Measurements from ENCODE around the gene INTS7.
A peak's percentile ranks its signal among the peaks of the same experiment; 100 is the strongest.
"Not testable (repeated sequence)": the region's sequence is repeated elsewhere in the genome, so short reads cannot be mapped to it uniquely, and the experiment has no call there.

Gene INTS7

DNA sequence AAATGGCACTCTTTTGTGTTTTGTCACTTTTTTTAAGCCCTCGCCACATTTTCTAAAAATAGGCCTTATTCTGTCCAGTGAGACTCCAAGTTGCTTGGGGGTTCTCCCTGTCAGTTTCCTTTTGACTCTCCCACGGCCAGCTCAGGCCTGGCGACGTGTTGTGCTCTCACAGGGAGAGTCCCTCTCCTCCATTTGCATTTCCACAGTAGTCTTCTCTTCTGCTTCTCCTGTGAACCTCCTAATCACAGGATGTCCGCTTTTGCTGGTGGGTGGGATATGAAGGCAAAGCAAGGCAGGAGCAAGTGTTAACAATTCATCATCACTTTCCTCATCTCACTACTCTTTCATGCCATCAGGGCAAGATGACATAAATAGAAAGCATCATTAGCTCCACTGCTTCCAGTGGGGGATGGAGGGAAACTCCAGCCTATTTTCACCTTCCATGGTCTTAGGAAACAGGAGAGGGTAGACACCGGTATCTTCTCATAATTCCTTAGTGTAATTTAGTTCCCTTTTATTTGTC, 99.8 kb downstream of the INTS7 start:
- no peak for DNase-seq (ENCODE audit: low spot score)

DNA sequence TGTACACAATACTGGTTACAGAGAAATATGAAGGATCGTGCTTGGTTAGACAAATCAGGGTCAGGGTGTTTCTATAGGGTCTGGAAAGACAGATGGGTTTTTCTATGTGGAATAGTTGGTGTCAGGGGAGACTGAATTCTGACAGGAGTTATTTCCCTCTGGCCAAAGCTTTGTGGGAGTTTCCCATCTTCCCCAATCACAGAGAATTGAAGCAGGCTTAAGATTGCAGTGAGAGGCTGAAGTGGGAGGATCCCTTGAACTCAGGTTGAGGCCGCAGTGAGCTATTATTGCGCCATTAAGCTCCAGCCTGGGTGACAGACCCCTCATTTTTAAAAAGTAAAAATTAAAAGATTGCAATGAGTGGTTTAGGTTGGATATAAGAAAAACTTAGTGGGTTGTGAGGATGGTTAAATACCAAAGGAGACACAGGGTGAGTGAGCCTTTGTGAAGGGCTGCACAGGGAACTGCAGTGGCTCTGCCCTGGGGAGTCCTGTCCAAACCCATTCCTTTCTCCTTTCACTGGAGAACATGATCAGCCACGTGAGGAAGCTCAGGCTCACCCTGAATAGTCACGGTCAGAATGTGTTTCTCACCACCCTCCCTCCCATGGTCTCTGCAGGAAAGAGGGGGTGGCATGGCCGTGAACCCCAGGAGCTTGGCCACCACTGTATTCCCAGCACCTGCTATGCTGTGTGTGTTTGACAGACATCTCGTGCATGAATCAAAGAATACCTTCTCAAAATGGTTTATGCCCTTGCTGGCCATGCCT, 101.2 kb downstream of the INTS7 start:
- no peak for DNase-seq (ENCODE audit: low spot score)

DNA sequence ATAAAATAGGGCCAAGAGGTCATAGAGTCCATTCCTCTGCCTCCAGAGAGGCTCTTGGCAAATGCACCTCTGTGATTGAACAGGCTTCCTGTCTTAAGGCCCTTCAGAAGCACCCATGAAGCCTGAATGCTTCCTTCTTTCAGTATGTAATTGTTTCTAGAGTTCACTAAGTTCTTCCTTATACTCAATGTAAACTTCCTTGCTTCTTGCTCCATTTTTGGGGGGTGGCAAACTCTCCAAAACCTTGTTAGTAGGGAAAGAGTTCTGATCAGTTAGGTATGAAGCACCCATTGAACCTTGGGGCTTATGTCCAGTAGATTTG, 102.5 kb downstream of the INTS7 start:
- no peak for DNase-seq (ENCODE audit: low spot score)

DNA sequence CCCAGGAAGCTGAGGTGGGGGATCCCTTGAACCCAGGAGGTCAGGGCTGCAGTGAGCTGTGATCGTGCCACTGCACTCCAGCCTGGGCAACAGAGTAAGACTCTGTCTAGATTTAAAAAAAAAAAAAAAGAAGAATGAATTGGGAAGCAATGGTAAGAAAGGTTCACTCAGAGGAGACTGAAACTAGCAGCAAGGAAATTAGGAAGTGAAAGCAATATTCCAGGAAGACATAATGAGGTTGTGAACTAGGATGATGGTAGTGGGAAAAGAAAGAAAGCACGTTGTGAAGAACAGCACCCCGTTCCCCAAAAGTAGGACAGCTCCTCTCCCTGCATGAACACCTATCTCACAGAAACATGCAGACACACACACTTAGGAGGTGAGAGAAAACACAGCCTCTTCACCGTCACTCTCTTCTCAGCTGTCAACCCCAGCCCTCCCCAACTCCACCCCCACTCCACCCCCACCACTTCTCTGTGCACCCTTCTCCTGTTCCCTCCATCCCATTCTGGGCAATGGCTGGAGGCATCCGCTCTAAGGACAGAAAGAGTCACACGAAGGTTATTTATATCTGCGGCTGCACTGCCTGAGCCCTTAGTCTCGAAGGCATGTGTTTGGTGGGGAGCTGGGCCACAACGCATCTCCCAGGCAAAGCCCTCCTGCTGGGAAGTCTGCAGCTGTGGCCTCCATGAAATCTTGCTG, 103.0 kb downstream of the INTS7 start:
- DNase-seq (ENCODE audit: low spot score): no peak

DNA sequence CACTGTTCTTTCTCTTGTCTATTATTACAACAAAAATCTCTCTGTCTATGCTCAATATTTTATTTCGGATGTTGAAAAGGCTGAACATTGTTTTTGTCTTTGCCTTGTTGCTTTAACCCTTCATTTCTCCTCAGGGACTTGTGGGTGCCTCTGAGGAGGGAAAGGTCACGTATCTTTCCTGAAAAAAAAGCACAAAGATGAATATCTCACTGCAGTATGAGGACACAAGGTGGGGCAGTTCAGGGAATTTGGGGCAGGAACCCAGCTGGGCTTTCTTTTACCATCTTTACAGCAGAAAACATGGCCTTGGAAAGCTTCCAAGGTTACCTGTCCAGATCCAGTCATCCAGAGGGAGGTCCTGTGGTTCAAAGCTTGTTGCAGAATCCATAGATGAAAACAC, 105.7 kb downstream of the INTS7 start:
- no peak for DNase-seq (ENCODE audit: low spot score)

DNA sequence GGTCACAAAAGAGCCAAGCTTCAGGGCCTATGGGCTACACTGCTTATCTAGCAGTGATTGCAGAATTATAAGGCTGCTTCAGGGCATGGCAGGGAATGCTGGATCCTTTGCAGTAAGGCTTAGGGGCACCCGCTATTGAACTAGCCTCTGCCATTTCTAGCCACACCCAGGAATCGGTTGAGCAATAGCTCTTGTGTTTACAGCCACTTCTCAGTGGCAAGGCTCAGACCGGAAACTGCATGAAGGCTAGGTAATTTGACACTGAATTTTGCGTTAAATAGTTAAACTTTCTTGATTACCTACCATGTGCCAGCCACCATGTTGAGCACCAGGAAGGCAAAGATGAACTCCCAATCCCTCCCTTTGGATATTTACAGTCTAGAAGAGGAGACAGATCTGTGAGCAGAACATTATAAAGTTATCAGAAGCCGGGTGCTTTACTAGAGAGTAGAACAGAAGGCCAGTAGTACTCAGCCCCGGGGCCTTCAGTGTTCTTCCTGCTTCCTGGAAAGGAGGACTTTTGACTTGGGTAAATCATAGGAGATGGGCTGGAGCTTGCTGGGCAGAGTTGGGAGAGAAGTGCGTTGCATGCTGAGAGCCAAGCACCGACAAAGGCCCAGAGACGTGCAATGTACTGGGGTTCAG, 106.2 kb downstream of the INTS7 start:
- peak; percentile 11 for DNase-seq (ENCODE audit: low spot score)

DNA sequence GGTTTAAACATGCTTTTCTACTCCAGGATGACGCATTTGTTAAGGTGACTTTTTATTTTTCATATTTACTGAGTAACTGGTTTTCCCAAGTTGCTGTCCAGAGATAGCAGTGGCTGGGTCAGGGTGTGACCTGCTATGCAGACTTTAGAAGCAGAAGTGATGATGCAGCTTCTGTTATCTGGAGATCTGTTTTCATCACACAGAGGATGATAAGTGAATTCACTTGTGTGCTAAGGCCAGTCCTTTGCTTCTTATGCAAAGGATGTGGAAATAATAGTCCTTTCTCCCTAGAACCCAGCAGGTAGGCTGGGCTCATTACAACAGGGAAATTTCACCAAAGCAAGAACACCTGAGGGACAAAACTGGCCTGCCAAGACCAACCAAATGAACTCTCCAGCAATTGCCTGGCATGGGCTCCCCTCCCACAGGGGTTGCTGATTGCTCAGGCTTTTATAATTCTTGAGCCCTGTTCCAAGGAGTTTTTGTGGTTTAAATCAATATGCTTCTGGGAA, 107.0 kb downstream of the INTS7 start:
- peak; percentile 47 for DNase-seq (ENCODE audit: low spot score)

DNA sequence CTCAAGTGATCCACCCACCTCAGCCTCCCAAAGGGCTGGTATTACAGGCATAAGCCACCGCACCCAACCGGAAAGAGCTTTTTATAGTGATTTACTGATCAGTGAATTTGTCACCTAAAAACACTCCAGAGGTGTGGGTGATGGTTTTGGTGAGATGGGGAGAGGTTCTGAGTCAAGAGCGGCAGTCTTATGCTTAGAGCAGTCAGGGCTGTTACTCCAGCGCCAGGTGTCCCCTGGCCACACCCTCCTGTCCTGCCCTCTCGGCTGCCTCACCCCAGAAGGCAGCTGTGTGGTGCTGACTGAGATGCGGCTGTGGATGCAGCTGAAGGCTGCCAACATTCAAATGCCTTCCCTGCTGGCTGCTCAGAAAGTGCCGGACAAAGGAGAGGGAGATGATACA, 110.3 kb downstream of the INTS7 start:
- no peak for DNase-seq (ENCODE audit: low spot score)

DNA sequence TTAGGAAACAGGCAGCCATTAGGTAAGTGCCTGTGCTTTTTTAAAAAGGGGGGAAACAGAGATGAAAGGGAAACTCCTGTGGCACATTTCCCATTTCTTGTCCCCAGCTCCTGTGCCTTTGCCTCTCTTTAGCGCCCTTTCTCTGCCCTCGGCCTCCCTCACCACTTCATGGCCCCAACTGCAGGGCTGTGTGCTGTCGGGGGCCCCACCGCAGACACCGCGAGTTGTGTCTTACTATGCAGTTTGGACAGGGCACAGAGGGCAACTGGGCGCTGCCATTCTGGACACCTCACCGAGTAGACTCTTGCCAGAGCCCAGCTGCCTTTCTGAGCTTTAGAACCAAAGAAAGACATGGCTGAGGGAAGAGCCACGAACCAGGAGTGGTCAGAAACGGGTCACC, 111.1 kb downstream of the INTS7 start:
- DNase-seq (ENCODE audit: low spot score): no peak

DNA sequence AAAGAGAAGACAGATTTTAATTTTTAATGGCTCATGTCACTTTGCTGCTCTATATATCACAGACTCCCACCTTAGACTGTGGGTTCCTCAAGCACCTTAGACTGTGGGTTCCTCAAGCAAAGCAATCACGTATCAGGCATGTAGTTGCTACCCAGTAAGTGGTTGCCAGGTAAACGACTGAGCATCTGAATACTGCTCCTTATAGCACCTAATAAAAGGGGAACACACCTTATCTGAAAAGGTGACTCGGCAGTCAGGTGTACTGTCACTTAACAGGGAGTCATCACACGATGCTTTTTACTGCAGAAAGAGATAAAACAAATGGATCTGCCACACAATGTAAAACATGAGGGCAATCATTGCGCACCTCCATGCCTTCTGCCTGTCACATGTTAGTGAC, 112.3 kb downstream of the INTS7 start:
- no peak for DNase-seq (ENCODE audit: low spot score)

DNA sequence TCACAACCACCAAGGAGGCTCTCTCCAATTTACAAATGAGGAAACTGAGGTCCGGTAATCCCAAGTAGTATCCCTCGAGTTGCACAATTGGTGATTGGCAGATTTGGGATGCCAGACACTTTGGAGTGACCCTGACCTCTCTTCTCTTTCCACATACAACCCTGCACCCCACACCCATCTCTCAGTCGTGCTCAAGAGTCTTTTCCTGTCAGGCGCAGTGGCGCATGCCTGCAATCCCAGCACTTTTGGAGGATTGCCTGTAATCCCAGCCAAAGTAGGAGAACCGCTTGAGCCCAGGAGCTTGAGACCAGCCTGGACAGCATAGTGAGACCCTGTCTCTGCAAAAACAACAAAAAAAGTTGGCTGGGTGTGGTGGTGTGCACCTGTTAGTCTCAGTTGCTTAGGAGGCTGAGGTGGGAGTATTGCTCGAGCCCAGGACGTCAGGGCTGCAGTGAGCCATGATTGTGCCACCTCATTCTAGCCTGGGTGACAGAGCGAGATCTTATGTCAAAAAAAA, 113.7 kb downstream of the INTS7 start:
- no peak for DNase-seq (ENCODE audit: low spot score)

DNA sequence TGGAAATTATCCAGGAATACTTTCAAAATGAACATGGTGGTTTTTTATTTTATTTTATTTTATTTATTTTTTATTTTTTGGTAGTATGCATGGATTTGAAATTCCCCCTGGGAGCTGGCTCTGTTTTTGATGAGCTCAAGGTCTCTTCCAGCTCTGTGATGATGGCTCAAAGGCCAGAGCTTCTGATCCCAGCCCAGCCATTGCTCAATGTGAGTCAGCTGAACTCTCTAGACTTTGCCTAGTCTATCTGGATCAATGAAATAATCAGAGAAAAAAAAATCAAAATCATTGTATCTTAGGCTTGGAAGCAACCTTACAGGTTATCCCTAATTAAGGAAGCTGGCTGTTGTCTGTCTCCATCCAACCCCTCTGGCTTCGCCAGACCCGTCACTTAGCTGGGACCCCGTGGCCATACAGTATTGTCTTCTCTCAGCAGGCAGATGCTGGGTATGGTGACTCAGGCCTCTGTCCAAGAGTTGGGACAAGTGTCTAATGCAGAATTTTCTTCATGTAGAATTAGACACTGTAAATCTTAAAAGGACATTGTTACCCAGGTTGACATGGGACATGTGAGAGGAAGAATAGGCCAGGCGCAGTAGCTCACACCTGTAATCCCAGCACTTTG, 114.6 kb downstream of the INTS7 start:
- DNase-seq (ENCODE audit: low spot score): no peak

DNA sequence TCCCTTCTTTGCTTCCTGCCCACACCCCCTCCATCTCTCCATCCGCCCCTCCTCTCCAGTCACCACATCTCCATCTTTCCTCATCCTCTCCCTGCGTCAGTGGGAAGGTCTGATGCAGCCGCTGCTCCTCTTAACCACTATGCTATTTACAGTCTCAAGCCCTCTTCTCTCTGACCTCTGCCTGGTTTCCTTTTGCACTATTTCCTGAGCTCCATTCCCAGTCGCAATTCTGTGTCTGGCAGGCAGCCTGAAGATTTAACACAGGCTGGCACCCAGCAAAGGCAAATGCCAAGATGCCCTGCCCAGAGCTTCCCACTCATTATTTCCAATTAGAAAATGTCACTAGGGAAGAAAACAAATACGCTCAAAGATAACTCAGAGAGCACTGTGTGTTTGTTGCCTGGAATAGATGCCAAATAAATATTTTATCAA, 115.2 kb downstream of the INTS7 start:
- no peak for DNase-seq (ENCODE audit: low spot score)

DNA sequence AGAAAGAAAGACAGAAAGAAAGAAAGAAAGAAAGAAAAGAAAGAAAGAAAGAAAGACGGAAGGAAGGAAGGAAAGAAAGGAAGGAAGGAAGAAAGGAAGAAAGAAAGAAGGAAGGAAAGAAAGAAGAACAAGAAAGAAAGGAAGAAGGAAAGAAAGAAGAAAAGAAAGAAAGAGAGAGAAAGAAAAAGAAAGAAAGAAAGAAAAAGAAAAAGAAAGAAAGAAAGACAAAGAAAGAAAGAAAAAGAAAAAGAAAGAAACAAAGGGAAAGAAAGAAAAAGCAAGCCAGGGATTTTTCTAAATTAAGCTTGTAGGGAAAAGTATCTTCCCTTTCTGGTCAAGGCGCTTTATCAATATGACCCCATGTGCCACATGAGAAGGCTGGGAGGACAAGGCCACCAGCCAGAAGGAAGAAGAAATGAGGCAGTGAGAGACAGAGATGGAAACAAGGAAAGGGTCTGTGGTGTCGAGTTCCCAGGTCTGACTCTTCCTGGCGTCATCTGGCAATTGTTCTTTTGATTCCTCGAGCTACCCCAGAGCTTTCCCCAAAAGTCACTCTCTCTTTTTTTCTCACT, 116.4 kb downstream of the INTS7 start:
- no peak for DNase-seq (ENCODE audit: low spot score)

DNA sequence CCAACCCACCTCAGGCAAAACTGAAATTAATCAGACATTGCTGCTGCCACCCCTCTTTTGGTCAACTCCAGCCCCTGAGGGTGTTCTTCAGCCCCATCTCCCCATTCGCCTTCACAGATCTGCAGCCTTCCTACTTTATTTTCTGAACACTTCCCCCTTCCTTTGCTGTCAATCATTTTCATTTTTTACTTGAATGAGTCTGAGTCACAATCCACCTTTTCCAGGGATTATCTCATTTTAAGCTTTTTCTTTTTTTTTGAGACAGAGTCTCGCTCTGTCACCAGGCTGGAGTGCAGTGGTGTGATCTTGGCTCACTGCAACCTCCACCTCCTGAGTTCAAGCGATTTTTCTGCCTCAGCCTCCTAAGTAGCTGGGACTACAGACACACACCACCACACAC, 118.9 kb downstream of the INTS7 start:
- not testable (repeated sequence) for DNase-seq (ENCODE audit: low spot score)

DNA sequence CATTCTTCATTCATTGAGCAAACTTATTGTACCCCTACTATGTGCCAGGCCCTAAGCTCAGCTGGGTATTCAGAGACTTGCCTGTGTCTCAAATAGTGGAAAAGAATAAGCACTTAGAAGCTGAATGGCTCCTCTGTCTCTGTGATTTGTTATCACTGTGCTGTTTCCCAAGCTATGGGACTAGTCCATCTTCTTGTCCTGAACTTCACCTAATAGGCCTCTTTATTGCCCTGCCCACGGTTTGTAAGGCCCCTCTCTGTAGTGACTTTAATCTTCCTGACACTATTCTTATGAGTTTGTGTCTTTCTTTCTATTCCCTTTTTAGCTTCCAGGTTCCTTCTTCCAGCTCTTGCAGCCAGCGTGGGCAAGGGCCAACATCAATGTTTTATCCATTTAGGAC, 119.4 kb downstream of the INTS7 start:
- no peak for DNase-seq (ENCODE audit: low spot score)

DNA sequence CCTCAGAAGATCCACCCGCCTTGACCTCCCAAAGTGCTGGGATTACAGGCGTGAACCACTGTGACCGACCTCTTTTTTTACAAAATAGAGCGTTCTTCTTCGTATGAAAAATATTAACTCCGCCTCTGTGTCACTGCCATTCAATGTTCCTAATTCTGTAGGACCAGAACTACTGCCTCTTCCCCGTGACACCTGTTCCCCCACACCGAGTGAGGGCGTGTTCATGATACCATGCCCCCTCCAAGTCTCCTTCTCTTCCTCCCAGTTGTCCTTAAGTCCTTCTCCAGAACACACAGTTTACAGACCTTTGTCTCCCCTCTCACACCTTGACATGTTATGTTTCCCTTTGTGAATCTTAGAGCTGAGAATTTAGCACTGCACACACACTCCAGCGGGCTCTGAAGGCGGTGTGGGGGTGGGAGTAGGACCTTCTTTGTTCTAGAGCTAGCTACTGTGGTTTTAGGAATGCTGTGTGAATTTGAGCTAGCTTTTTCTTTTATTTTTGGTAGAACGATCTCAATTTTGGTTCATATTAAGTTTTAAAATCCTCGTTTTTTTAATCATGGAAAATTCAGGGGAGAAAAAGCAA, 122.4 kb downstream of the INTS7 start:
- no peak for DNase-seq (ENCODE audit: low spot score)

DNA sequence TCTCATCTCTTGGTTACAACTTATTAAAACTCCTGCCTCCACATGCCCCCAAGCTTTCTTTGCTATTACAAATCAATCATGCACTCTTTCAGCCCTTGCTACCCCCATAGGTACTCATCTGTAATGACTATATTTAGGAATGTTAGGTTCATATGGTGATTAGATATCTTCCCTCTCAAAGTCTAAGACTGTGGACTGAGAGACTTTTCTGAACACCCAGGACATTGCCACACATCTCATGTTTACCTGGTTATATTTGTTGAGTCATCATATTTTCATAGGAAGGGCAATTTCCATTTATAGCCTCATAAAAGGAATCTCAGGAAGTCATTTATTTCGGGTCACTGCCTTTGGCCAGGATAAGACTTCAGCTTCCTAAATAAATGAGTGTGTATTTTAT, 123.3 kb downstream of the INTS7 start:
- DNase-seq (ENCODE audit: low spot score): no peak

DNA sequence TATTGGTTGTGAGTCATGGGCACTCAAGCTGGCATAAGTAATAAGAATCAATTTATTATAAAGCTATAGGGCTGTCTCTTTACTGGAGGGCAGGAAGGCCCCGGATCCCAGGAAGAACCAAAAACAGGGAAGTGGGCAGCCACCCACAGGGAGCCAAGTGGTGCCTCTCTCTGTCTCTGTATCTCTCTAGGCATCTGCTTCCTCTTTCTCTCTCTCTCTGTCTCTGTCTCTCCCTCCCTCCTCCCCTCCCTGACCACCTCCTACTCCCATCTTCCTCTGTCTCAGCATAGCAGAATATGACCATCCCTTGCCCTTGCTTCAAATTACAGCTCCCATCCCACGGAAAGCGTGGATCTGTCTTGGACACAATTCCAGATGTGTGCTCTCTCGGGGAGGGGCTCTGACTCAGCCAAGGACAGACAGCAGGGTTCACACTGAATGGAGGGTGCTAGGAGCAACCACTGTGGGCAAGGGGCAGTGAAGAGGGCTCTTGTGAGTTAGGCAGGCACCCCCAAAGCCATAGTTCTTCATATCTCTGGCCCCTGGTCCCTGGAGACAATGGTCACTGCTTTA, 124.4 kb downstream of the INTS7 start:
- DNase-seq (ENCODE audit: low spot score): no peak

DNA sequence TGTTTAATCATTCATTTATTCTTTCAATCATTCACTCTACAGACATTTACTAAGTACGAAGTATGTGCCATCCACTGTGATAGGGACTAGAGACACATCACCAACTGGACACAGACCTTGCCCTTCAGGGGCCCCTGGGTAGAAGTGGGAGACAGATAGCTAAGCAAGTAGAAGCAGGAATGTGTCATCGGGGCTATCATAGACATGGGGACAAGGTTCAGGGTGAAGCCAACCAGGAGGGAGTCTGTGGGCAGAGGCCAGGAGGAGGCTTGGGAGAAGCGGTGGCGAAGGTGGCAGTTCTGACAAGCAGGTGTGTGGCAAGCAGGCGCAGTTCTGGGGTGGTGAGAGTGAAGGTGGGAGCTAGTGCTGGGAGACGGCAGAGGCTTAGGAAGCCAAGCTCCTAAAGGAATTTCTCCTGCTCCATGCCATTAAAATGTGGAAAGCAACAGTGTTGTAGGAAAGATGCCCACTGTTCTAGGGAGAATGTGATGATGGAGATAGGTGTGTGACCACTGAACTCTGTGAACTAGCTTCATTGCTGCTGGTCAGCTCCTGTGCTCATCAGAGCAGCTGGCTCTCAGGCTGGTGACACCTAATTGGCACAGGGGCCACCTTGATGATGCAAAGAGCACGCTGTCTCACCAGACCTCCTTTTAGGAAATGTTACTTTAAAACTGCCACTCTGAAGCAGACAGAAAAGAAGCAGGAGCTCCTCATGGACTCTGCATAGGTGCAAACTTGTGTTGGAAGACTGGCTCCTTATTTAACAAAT, 125.1 kb downstream of the INTS7 start:
- DNase-seq (ENCODE audit: low spot score): no peak

All from hematopoietic multipotent progenitor cell treated with erythropoietin and hydrocortisone succinate and interleukin-3 and kit ligand, for 15 days (in vitro differentiated cells).